ENCODE results near the gene HDAC10.

HDAC10 gene

GRCh38 chr22:50198624-50199017 lies 52.4 kb downstream of the HDAC10 start:
- no peaks in the 10 kb centered on the region for H3K9me3 ChIP-seq (ENCODE audit: control insufficient read depth, low read length)
- no peaks in the 10 kb centered on the region for H3K36me3 ChIP-seq (ENCODE audit: control insufficient read depth, insufficient read depth, low read length)
- peaks cover 3% of the 10 kb centered on the region for H3K79me2 ChIP-seq
- TF ChIP-seq CTCF (IDR thresholded peaks at IDR 0.05) = no peak
- no peak overlapping the region for H3K4me3 ChIP-seq (ENCODE audit: low read depth, low read length)
- no peak overlapping the region for H3K9ac ChIP-seq
- no peak overlapping the region for H3K27ac ChIP-seq
- H2AFZ ChIP-seq = no peak overlapping the region
- H3K27me3 ChIP-seq (ENCODE audit: control insufficient read depth, insufficient read depth, low read length) = no peaks in the 10 kb centered on the region
- no peaks in the 10 kb centered on the region for H3K4me1 ChIP-seq
- no peak overlapping the region for H3K4me2 ChIP-seq (ENCODE audit: low read length)

- Histone ChIP-seq H3K27me3 (ENCODE audit: control insufficient read depth, insufficient read depth, low read length) (no peaks in the 10 kb centered on the region), H3K79me2 (no peaks in the 10 kb centered on the region), H3K27ac (no peak overlapping the region), H3K4me2 (ENCODE audit: low read length) (no peak overlapping the region), H3K36me3 (ENCODE audit: control insufficient read depth, insufficient read depth, low read length) (no peaks in the 10 kb centered on the region), H3K4me1 (no peaks in the 10 kb centered on the region), H3K9ac (no peak overlapping the region), H3K9me3 (ENCODE audit: control insufficient read depth, low read length) (no peaks in the 10 kb centered on the region), H2AFZ (no peak overlapping the region), H3K4me3 (ENCODE audit: low read depth, low read length) (no peak overlapping the region)
- TF ChIP-seq CTCF (IDR thresholded peaks at IDR 0.05) = no peak
Observed at GRCh38 chr22:50197856-50198623, 53.0 kb downstream of the HDAC10 start.

GRCh38 chr22:50197000-50197800 lies 53.9 kb downstream of the HDAC10 start:
- Histone ChIP-seq H2AFZ (no peak overlapping the region), H3K36me3 (ENCODE audit: control insufficient read depth, insufficient read depth, low read length) (no peaks in the 10 kb centered on the region)

GRCh38 chr22:50196256-50196655 lies 54.8 kb downstream of the HDAC10 start:
- Histone ChIP-seq H3K27me3 (ENCODE audit: control insufficient read depth, insufficient read depth, low read length) (no peaks in the 10 kb centered on the region), H3K4me2 (ENCODE audit: low read length) (no peak overlapping the region), H3K9ac (no peak overlapping the region), H3K4me3 (ENCODE audit: low read depth, low read length) (no peak overlapping the region), H3K79me2 (no peaks in the 10 kb centered on the region), H2AFZ (no peak overlapping the region), H3K36me3 (ENCODE audit: control insufficient read depth, insufficient read depth, low read length) (no peaks in the 10 kb centered on the region), H3K27ac (no peak overlapping the region), H3K9me3 (ENCODE audit: control insufficient read depth, low read length) (no peaks in the 10 kb centered on the region), H3K4me1 (no peaks in the 10 kb centered on the region)
- TF ChIP-seq CTCF (IDR thresholded peaks at IDR 0.05) = no peak

More at GRCh38 chr22:50197000-50197800, 53.9 kb downstream of the HDAC10 start:
- Histone ChIP-seq H3K27ac (no peak overlapping the region), H3K79me2 (no peaks in the 10 kb centered on the region), H3K9me3 (ENCODE audit: control insufficient read depth, low read length) (no peaks in the 10 kb centered on the region), H3K9ac (no peak overlapping the region), H3K4me2 (ENCODE audit: low read length) (no peak overlapping the region), H3K27me3 (ENCODE audit: control insufficient read depth, insufficient read depth, low read length) (no peaks in the 10 kb centered on the region), H3K4me1 (no peaks in the 10 kb centered on the region), H3K4me3 (ENCODE audit: low read depth, low read length) (no peak overlapping the region)
- TF ChIP-seq CTCF (IDR thresholded peaks at IDR 0.05) = no peak
